Heart left ventricle (tissue), 13 donors: ENCODE measurements around the gene HDAC8.

Experiments used
- POLR2A ChIP-seq, 2 donors: fragments of 450-650 bp; IDR thresholded peaks; one replicate each; pipeline ENCODE4 v1.6.1; 2017; ENCODE audit warnings: antibody characterized with exemption in 2 of 2, mild to moderate bottlenecking in 2 of 2, moderate library complexity in 2 of 2
- TF ChIP-seq, protein P1 (sequence below), 12 donors: fragments of 200-600 bp; sonication (generic) in 4 of 12; IDR thresholded peaks; one replicate each; pipeline versions ENCODE4 v1.5.0 to v1.8.0; 2018 to 2022; ENCODE audit warnings: antibody characterized with exemption in 12 of 12, mild to moderate bottlenecking in 5 of 12
- donor health status: ischemic (EF 13 %, LVEDD 7.1; RV severe dilation, severe dysfunction).
- donor health status: DM: no; HTN: yes; CAD: no.
- donor health status: DM: no; HTN: no; CAD: no.
- donor health status: ischemic (EF 25% LVEDD 6.9; RV normal size, moderate dysfunction).
- donor health status: ischemic (EF 25% LVEDD 5.7; RV mildly dilated, moderate dysfunction).
- donor health status: ischemic (EF 35%, LVEDD 5.7; RV mildly dilated, moderate dysfunction).
- donor health status: nonischemic (EF 11% LVEDD 7.7; RV severe dilation, severe dysfunction).
- donor health status: DM: yes; HTN: yes; CAD: no.
- donor health status: PGD.
- donor health status: ischemic (EF 29% LVEDD 5.4; RV normal size, mild dysfunction).
- donor health status: nonischemic (EF 23%, LVEDD 6.1; RV moderate dilation, normal function).

- TF ChIP-seq, protein P1, sequence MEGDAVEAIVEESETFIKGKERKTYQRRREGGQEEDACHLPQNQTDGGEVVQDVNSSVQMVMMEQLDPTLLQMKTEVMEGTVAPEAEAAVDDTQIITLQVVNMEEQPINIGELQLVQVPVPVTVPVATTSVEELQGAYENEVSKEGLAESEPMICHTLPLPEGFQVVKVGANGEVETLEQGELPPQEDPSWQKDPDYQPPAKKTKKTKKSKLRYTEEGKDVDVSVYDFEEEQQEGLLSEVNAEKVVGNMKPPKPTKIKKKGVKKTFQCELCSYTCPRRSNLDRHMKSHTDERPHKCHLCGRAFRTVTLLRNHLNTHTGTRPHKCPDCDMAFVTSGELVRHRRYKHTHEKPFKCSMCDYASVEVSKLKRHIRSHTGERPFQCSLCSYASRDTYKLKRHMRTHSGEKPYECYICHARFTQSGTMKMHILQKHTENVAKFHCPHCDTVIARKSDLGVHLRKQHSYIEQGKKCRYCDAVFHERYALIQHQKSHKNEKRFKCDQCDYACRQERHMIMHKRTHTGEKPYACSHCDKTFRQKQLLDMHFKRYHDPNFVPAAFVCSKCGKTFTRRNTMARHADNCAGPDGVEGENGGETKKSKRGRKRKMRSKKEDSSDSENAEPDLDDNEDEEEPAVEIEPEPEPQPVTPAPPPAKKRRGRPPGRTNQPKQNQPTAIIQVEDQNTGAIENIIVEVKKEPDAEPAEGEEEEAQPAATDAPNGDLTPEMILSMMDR (IDR thresholded peaks at IDR 0.05): no peak
- no peak for TF ChIP-seq POLR2A (IDR thresholded peaks at IDR 0.05)
These were observed 73.9 kb downstream of the HDAC8 start for GRCh38 chrX:72498782-72499181.
